HG02970 (cell line): ENCODE data around the gene VWF.

Experiments
- ATAC-seq: cut with Tn5 transposase; IDR thresholded peaks from one replicate; pipeline ENCODE4 v1.9.1; 2021; ENCODE audit warnings: mild to moderate bottlenecking, moderate library complexity, moderate number of reproducible peaks; ENCODE audit not compliant: unreplicated experiment, low FRiP score

Gene VWF

GRCh38 chr12:6062757-6063735 is 61.4 kb downstream of the VWF start:
- peak; percentile 59 for ATAC-seq

DNA sequence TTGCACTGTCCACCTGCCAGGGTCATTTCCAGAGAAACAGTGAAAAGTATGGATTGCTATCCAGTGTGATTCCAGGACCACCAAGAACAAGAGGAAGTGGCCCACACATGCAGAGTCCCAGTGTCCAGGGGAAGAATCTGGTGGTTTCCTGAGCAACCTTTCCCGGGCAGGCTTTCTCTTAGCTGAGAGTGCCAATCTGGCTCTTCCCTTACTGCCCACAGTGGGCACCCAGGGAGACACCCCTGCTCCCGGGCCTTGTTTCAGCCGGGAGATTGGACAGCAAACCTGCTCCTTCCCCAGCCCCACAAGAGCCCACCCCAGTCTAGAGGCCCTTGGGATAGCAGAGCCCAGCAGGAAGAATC is 62.1 kb downstream of the VWF start:
- no peak for ATAC-seq

DNA sequence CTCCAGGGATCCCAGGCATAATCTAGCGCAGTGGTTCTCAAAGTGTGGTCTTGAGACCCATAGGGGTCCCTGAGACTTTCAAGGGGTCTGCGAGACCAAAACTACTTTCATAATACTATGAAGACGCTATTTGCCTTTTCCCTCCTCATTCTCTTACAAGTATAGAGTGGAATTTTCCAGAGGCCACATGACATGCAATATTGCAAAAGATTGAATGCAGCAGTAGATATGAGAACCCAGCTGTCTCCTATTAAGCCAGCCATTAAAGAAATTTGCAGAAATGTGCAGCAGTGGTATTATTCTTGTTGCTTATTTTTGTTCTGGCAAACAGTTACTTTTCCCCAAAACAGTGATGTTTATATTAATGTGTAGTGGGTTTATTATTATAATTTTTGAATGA is 62.8 kb downstream of the VWF start:
- ATAC-seq = no peak

GRCh38 chr12:6059860-6060565 is 64.5 kb downstream of the VWF start:
- no peak for ATAC-seq

GRCh38 chr12:6059221-6059620 is 65.2 kb downstream of the VWF start:
- no peak for ATAC-seq

GRCh38 chr12:6058481-6059161 is 65.8 kb downstream of the VWF start:
- no peak for ATAC-seq

GRCh38 chr12:6057700-6058099 is 66.8 kb downstream of the VWF start:
- ATAC-seq = no peak

GRCh38 chr12:6056406-6057240 is 67.8 kb downstream of the VWF start:
- no peak for ATAC-seq

GRCh38 chr12:6053541-6053940 is 70.9 kb downstream of the VWF start:
- ATAC-seq = no peak

DNA sequence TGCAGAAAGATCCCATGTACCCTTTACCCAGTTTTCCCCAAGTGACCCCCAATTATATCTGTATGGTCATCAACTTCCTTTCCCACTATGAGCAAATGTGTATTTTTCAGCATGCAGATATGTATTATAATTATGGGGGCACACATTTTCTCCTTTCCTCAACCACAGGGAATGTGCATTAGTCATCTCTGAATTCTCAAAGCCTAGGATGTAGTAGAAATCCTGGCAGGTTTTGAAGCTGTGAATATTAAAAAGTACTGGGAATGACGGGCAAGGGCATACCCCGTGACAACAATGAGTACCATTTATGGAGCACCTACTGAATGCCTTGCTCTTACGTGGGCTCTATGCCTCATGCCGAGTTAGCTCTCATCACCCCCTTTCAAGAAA is 71.5 kb downstream of the VWF start:
- ATAC-seq = no peak

GRCh38 chr12:6052206-6052939 is 72.1 kb downstream of the VWF start:
- no peak for ATAC-seq

GRCh38 chr12:6049992-6050391 is 74.5 kb downstream of the VWF start:
- no peak for ATAC-seq

DNA sequence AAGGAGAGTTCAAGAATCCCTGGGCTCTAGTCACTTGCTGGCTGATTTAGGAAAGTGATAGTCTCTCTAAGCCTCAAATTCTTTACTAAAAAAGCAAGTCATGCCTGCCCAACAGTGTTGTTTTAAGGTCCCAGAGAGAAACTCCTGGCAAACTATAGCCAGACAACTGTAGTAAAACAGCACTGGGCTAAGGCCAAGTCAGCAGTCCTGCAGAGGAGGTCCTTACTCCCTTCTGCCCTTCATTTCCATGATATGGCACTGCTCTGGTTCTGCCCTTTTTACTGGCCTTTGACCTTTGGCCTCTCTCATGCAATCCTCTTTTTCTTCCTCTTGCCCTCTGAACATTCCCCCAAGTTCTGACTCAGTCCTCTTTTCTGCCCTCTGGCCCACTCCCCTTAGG is 74.9 kb downstream of the VWF start:
- ATAC-seq = no peak

- ATAC-seq = no peak
Observed at GRCh38 chr12:6047249-6048237, 76.9 kb downstream of the VWF start.

DNA sequence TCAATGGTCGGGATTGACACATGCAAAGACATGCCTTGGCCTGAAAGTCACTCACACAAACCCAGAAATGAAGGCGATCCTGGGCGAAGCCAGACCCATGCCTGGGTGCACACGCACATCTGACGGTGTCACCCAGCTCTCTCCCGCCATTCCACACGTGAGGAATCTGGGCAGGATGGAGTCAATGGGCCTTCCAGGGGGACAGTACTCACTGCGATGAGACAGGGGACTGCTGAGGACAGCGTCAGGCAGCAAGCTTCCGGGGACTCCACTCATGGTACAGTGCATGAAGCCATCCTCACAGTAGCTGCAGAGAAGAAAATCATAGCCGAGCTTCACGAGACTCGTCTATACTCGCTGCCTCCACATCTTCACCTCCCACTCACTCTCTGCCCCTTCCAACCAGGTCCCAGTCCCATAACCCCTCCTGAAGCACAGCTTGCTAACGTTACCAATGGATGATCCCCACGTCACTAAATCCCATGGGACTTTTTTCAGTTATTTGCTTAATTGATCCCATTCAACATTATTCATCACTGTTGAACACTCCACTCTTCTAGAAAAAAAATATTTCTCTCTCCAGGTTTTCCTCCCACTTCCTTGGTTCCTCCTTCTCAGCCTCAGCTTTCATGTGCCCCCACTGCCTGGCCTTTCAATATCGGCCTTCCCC is 77.8 kb downstream of the VWF start:
- ATAC-seq = no peak

DNA sequence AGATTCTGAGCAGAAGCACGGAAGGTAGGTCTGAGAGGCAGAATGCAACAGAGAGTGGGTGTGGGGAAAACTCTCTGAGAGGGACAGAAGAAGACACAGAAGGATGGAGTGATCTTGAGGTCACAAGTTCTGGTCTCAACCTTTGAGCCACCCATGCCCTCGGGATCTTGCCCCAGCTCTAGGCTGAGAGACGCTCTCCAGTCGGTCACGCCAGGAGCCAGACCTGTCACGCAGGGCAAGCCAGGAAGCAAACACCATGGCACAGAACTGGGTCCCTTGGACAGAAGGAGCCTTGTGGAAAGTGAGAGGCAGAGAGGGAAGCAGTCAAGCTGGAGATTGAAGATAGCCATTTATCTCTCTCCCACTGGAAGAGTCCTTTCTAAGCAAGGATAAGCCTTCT is 79.0 kb downstream of the VWF start:
- no peak for ATAC-seq

GRCh38 chr12:6044082-6044481 is 80.4 kb downstream of the VWF start:
- no peak for ATAC-seq

GRCh38 chr12:6042446-6042845 is 82.0 kb downstream of the VWF start:
- ATAC-seq = no peak
